Measurements from ENCODE around the gene TMCO5A.

Gene TMCO5A

DNA sequence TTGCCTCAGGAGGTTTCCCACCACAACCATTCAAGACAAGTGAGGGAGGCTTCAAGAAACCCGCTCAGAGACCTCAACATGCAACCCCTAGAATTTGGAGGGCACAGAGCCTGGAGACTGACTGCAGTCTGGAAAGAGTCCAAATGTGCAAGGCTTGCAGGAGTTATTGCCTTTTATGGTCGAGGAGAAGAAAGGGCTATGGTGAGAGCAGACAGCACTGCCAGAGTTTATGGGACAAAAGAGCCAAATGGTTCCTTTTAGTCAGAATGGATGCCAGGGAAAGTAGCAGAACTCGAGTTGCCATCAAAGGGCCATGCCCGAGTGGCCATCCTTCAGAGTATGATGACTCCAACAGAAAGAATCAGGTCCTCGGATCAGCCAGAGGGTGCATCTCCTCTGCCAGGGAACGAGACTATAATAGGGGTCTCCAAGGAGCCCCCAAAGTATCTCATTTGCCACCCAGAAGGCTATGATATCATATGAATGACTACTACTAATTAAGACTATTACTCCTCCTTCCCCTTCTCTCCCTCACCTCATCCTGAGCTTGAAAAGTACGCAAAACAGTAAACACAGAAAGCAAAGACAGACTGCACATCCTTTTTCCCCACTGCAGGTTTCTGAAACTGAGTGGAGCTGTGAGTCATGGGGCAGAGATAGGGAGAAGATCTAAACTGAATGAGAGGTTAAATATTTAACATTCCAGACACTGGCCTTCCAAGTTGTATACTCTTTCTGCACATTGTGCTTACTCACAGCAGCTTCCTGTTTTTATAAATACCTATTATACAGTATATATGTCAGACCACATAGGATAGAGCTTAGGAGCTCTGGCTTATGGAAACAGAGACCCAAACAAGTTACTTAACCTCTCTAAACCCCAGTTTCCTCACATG lies 33.9 kb upstream of the TMCO5A start:
- H3K4me3 ChIP-seq, result no peak overlapping the region
- no peak for TF ChIP-seq CTCF (IDR thresholded peaks at IDR 0.05)
- no peak overlapping the region for H3K27ac ChIP-seq
- no peak for DNase-seq (ENCODE audit: low spot score)

- Histone ChIP-seq H3K4me3 (no peak overlapping the region), H3K27ac (no peak overlapping the region)
- no peak for TF ChIP-seq CTCF (IDR thresholded peaks at IDR 0.05)
- no peak for DNase-seq (ENCODE audit: low spot score)
These were observed 32.3 kb upstream of the TMCO5A start for GRCh38 chr15:37902126-37902525.

- Histone ChIP-seq H3K4me3 (no peak overlapping the region), H3K27ac (no peak overlapping the region)
- no peak for DNase-seq (ENCODE audit: low spot score)
- TF ChIP-seq CTCF (IDR thresholded peaks at IDR 0.05), result no peak
These were observed 30.4 kb upstream of the TMCO5A start for GRCh38 chr15:37903919-37904625.

GRCh38 chr15:37907136-37907535 lies 27.3 kb upstream of the TMCO5A start:
- Histone ChIP-seq H3K4me3 (no peak overlapping the region), H3K27ac (no peak overlapping the region)
- no peak for TF ChIP-seq CTCF (IDR thresholded peaks at IDR 0.05)
- no peak for DNase-seq (ENCODE audit: low spot score)

DNA sequence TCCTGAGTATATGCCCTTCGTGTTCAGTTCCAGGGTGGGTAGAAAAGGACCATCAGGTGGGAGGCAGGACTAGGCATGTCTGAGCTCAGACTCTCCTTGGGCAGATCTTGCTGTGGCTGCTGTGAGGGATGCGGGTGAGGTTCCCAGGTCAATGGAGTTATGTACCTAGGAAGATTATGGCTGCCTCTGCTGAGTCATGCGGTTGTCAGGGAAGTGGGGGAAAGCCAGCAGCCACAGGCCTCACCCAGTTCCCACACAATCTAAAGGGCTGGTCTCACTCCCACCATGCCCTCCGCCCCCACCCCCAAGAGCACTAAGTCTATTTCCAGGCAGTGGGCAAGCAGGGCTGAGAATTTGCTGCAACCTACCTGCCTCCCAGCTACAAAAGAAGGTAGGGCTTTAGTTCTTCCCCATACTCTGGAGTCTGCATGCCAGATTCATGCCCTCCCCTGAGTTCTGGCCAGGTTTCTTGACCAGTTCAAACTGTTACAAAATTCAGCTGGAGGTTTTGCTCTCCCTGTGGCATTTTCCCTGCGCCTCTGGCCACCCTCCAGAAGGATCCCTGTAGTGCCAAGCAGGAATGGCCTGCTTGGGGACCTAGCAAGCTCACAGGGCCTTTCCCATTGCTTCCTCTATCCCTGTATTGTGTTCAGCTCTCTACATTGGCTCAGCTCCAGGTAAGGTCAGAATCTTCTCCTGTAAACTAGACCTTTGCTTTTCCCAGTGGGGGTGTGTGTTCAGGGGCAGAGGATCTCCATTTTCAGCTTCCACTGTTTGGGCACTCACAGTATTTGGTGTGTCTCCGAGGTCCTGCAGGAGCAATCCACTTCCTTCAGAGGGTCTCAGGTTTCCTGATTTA lies 12.7 kb upstream of the TMCO5A start:
- no peak for TF ChIP-seq CTCF (IDR thresholded peaks at IDR 0.05)
- no peak for DNase-seq (ENCODE audit: low spot score)
- H3K4me3 ChIP-seq, result no peak overlapping the region
- no peak overlapping the region for H3K27ac ChIP-seq

DNA sequence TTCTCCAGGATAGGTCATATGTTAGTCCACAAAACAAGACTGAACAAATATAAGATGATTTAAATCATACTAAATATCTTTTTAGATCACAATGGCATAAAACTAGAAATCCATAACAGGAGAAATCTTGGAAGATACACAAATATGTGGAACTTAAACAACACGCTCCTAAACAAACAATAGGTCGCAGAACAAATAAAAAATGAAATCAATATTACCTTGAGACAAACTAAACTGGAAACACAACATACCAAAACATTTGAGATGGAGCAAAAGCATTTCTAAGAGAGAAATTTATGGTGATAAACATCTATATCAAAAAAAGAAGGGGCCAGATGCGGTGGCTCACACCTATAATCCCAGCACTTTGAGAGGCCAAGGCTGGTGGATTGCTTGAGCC lies 8.3 kb upstream of the TMCO5A start:
- Histone ChIP-seq H3K27ac (no peak overlapping the region), H3K4me3 (no peak overlapping the region)
- DNase-seq (ENCODE audit: low spot score), result no peak
- TF ChIP-seq CTCF (IDR thresholded peaks at IDR 0.05), result no peak
